K562 (cell line): ENCODE results near the gene TIAM1. TPM values are rescaled to one million over a fixed set of nuclear protein-coding genes. Genes with fewer than 3 reads are reported as not detected.

ENCODE experiments used
- ATAC-seq: fragments of 200-7000 bp; cut with Tn5 transposase; 3 replicates; pipeline ENCODE4 v1.9.1; 2020; ENCODE audit warnings: moderate library complexity
- BruUV-seq: library from RNA; stranded (reverse); fragments of 400-500 nt; replicated peaks from 2 replicates; lab custom pipeline; 2021; lab: Mats Ljungman, UMichigan
- CTCF ChIA-PET: fragments of 300-600 bp; formaldehyde crosslinking; extraction: SDS; loops from one replicate; lab custom pipeline; 2021; ENCODE audit warnings: low intra/inter-chr PET ratio; lab: Yijun Ruan, JAX
- POLR2A ChIA-PET: fragments of 300-600, 350-650 bp; sonication (Branson Sonifier 250); formaldehyde crosslinking; extraction: SDS; loops from one replicate; lab custom pipeline; 2021; ENCODE audit warnings: antibody characterized with exemption, inconsistent platforms; lab: Yijun Ruan, JAX
- DNase-seq, 4 experiments: peaks; one replicate each; pipeline versions ENCODE4 v3.0.0 to v3.0.0-alpha.2; 2011 to 2018; ENCODE audit warnings: low spot score in 3 of 4, mixed read lengths in 3 of 4; ENCODE audit errors: extremely low read depth in 1 of 4
- FAIRE-seq: peaks from 2 replicates; lab custom pipeline; 2011; peaks lifted over from hg19 to GRCh38; lab: Jason Lieb, UNC
- H2AFZ ChIP-seq: 2 replicates; pipeline ENCODE4 v1.6.0; 2011; ENCODE audit warnings: low read depth, low read length, control low read depth, inconsistent platforms
- H3K27ac ChIP-seq: fragments of 200-600 bp; 3 replicates; pipeline ENCODE4 v1.8.0; 2011; ENCODE audit warnings: low read depth, mild to moderate bottlenecking, control low read depth, inconsistent platforms, low read length, moderate library complexity, mixed read lengths; ENCODE audit errors: extremely low read depth
- H3K27me3 ChIP-seq, 2 experiments: fragments of 300-600 bp in 1 of 2; 2 replicates in 1 of 2; 3 replicates in 1 of 2; pipeline versions ENCODE4 v1.6.0 to v1.8.0; 2011; ENCODE audit warnings: inconsistent platforms in 2 of 2, low read length in 2 of 2, mild to moderate bottlenecking in 1 of 2, mixed read lengths in 1 of 2, moderate library complexity in 1 of 2; ENCODE audit not compliant: control insufficient read depth in 2 of 2, insufficient read depth in 2 of 2
- H3K36me3 ChIP-seq: fragments of 300-600 bp; 3 replicates; pipeline ENCODE4 v1.8.0; 2011; ENCODE audit warnings: mild to moderate bottlenecking, low read length, inconsistent platforms; ENCODE audit not compliant: control insufficient read depth, insufficient read depth
- H3K4me1 ChIP-seq, 2 experiments: fragments of 200-600 bp in 1 of 2; replicated peaks in 1 of 2; 2 replicates in 1 of 2; 3 replicates in 1 of 2; pipeline versions ENCODE4 v1.5.1 to v1.8.0; 2011; ENCODE audit warnings: inconsistent platforms in 2 of 2, low read length in 2 of 2, mild to moderate bottlenecking in 1 of 2, mixed read lengths in 1 of 2, moderate library complexity in 1 of 2; ENCODE audit not compliant: control insufficient read depth in 2 of 2, insufficient read depth in 2 of 2
- H3K4me2 ChIP-seq: 2 replicates; pipeline ENCODE4 v1.6.1; 2011; ENCODE audit warnings: low read length, control low read depth, inconsistent platforms, mixed read lengths; ENCODE audit not compliant: insufficient read depth
- H3K4me3 ChIP-seq: fragments of 200-600 bp; sonication (generic), shearing (Covaris generic); 2 replicates; pipeline ENCODE4 v1.5.1; 2016; ENCODE audit warnings: control low read depth, inconsistent platforms
- H3K79me2 ChIP-seq: fragments of 200-600 bp; 3 replicates; pipeline ENCODE4 v1.8.0; 2011; ENCODE audit warnings: low read length, inconsistent platforms; ENCODE audit not compliant: control insufficient read depth, insufficient read depth
- H3K9ac ChIP-seq, 2 experiments: 2 replicates each; pipeline versions ENCODE4 v1.6.0 to v1.6.1; 2011; ENCODE audit warnings: low read depth in 2 of 2, low read length in 2 of 2, control low read depth in 1 of 2, inconsistent platforms in 1 of 2, mild to moderate bottlenecking in 1 of 2, mixed read lengths in 1 of 2; ENCODE audit not compliant: insufficient read depth in 1 of 2
- H3K9me1 ChIP-seq: one replicate; pipeline ENCODE4 v1.6.0; 2011; ENCODE audit warnings: inconsistent platforms, mild to moderate bottlenecking, low read length, moderate library complexity; ENCODE audit not compliant: control insufficient read depth, insufficient read depth
- H3K9me3 ChIP-seq: replicated peaks from 2 replicates; pipeline ENCODE4 v1.5.1; 2011; ENCODE audit warnings: low read depth, low read length, inconsistent platforms; ENCODE audit not compliant: control insufficient read depth, insufficient read depth
- H4K20me1 ChIP-seq: replicated peaks from 2 replicates; pipeline ENCODE4 v1.6.1; 2011; ENCODE audit warnings: low read length, inconsistent platforms, mixed read lengths; ENCODE audit not compliant: control insufficient read depth, insufficient read depth
- BACH1 ChIP-seq: fragments of 200-800 bp; sonication (Bioruptor generic); IDR thresholded peaks from 2 replicates; pipeline ENCODE4 v1.6.1; 2016; ENCODE audit warnings: missing genetic modification characterization, missing compliant biosample characterization
- BCL6 ChIP-seq: fragments of 250-450 bp; sonication (Bioruptor Pico); IDR thresholded peaks from 2 replicates; pipeline ENCODE4 v1.4.0; 2020
- DDX20 ChIP-seq: fragments of 450-650 bp; IDR thresholded peaks from 2 replicates; pipeline ENCODE4 v1.6.1; 2016; ENCODE audit warnings: missing genetic modification characterization, low read depth, mild to moderate bottlenecking, missing compliant biosample characterization, moderate library complexity
- HDAC2 ChIP-seq: fragments of 450-650 bp; IDR thresholded peaks from 2 replicates; pipeline ENCODE4 v1.6.1; 2016; ENCODE audit warnings: mild to moderate bottlenecking
- KDM2B ChIP-seq: fragments of 250-450 bp; sonication (Bioruptor Pico); IDR thresholded peaks from 2 replicates; pipeline ENCODE4 v1.8.0; 2021; ENCODE audit warnings: mild to moderate bottlenecking, moderate library complexity
- KLF10 ChIP-seq: fragments of 250-450 bp; sonication (Bioruptor Pico); IDR thresholded peaks from 2 replicates; pipeline ENCODE4 v1.6.1; 2021; ENCODE audit warnings: matching md5 sums
- MNT ChIP-seq, 2 experiments: fragments of 450-650 bp; conservative IDR thresholded peaks; 2 replicates each; pipeline ENCODE4 v1.6.1; 2017; ENCODE audit warnings: mild to moderate bottlenecking in 2 of 2, moderate library complexity in 2 of 2
- MXD1 ChIP-seq: fragments of 250-450 bp; sonication (Bioruptor Pico); IDR thresholded peaks from 2 replicates; pipeline ENCODE4 v1.8.0; 2021; ENCODE audit warnings: borderline replicate concordance, mild to moderate bottlenecking, moderate library complexity; ENCODE audit not compliant: poor library complexity, severe bottlenecking
- MYBL2 ChIP-seq, 2 experiments: fragments of 450-650 bp in 1 of 2; sonication (generic) in 1 of 2; formaldehyde crosslinking in 1 of 2; IDR thresholded peaks; 2 replicates each; pipeline versions ENCODE4 v1.6.1 to v1.8.1; 2017 to 2022; ENCODE audit warnings: borderline replicate concordance in 1 of 2, inconsistent platforms in 1 of 2, low read depth in 1 of 2, mild to moderate bottlenecking in 1 of 2, missing genetic modification reagents in 1 of 2, moderate library complexity in 1 of 2
- SIX5 ChIP-seq, 2 experiments: IDR thresholded peaks; 2 replicates each; pipeline ENCODE4 v1.6.1; 2011; ENCODE audit warnings: low read length in 2 of 2, borderline replicate concordance in 1 of 2, low read depth in 1 of 2, mild to moderate bottlenecking in 1 of 2, moderate library complexity in 1 of 2; ENCODE audit not compliant: insufficient read depth in 1 of 2
- SMAD3 ChIP-seq: fragments of 450-650 bp; formaldehyde crosslinking; conservative IDR thresholded peaks from 2 replicates; pipeline ENCODE4 v1.4.0; 2020; ENCODE audit warnings: mild to moderate bottlenecking
- TAF1 ChIP-seq: IDR thresholded peaks from 2 replicates; pipeline ENCODE4 v1.6.1; 2011; ENCODE audit warnings: mild to moderate bottlenecking, low read length, moderate library complexity; ENCODE audit not compliant: insufficient read depth, control insufficient read depth, severe bottlenecking; ENCODE audit errors: extremely low read depth
- THRAP3 ChIP-seq: fragments of 450-650 bp; IDR thresholded peaks from 2 replicates; pipeline ENCODE4 v1.6.1; 2016; ENCODE audit warnings: mild to moderate bottlenecking, inconsistent platforms, borderline replicate concordance
- ZNF124 ChIP-seq: sonication (generic); formaldehyde crosslinking; IDR thresholded peaks from 2 replicates; pipeline ENCODE4 v1.8.1; 2022; ENCODE audit warnings: missing genetic modification reagents
- ZNF175 ChIP-seq: fragments of 200-800 bp; sonication (Bioruptor generic); IDR thresholded peaks from 2 replicates; pipeline ENCODE4 v1.6.1; 2016; ENCODE audit warnings: low read depth, mild to moderate bottlenecking, missing genetic modification characterization, missing compliant biosample characterization
- ZNF24 ChIP-seq: fragments of 450-650 bp; IDR thresholded peaks from 2 replicates; pipeline ENCODE4 v1.6.1; 2016
- ZNF311 ChIP-seq: fragments of 250-450 bp; sonication (Bioruptor Pico); IDR thresholded peaks from 2 replicates; pipeline ENCODE4 v1.4.0; 2020; ENCODE audit warnings: mild to moderate bottlenecking, moderate library complexity
- ZNF41 ChIP-seq: fragments of 250-450 bp; sonication (Bioruptor Pico); conservative IDR thresholded peaks from 2 replicates; pipeline ENCODE4 v1.4.0; 2020; ENCODE audit warnings: mild to moderate bottlenecking
- WGBS: fragments of 100-300 bp; shearing (Covaris generic); methylation state at CpG from one replicate; pipeline ENCODE4 v1.1.6; 2016; ENCODE audit warnings: low coverage, mixed read lengths; ENCODE audit not compliant: insufficient coverage; ENCODE audit errors: missing lambda C conversion rate; 5-methylcytosine and 5-hydroxymethylcytosine counted together
- in situ Hi-C: fragments of 300-500 bp; cut with MboI; formaldehyde crosslinking; loops from 4 replicates; pipeline ENCODE4 v1.15.0; 2018; ENCODE audit warnings: inconsistent platforms, mixed read lengths
- intact Hi-C: fragments of 100-400 bp; cut with micrococcal nuclease; formaldehyde crosslinking; loops from 2 replicates; pipeline ENCODE4 v1.14.2; 2022
- polyA plus RNA-seq, 8 experiments: library from polyadenylated mRNA; depleted of rRNA in 4 of 8; stranded (reverse) in 5 of 8; unstranded in 3 of 8; fragments of >200 nt; fragmentation: Nextera tagmentation in 2 of 8; fragmentation: Illumina TruSeq in 1 of 8; extraction: Ambion mirVana in 2 of 8; extraction: Trizol in 1 of 8; gene quantifications; 2 replicates each; pipeline versions ENCODE4 v1.2.1 to v1.2.3, GENCODE V29; 2011 to 2014; ENCODE audit warnings: inconsistent platforms in 1 of 8, missing spikeins in 1 of 8
- total RNA-seq, 7 experiments: library from RNA; depleted of rRNA in 6 of 7; stranded (reverse); fragments of >200 nt in 6 of 7; fragmentation: Illumina TruSeq in 2 of 7; extraction: Trizol in 2 of 7; gene quantifications; 2 replicates each; pipeline versions ENCODE4 v1.2.1 to v1.2.3, GENCODE V29; 2011 to 2021; ENCODE audit warnings: low replicate concordance in 1 of 7

Gene TIAM1
- total and polyA plus RNA-seq, 9 of the 15 experiments (the other 6 are each of a cell fraction or from before 2014, with no cell fraction given): 0.11 TPM; not detected in 8

DNA sequence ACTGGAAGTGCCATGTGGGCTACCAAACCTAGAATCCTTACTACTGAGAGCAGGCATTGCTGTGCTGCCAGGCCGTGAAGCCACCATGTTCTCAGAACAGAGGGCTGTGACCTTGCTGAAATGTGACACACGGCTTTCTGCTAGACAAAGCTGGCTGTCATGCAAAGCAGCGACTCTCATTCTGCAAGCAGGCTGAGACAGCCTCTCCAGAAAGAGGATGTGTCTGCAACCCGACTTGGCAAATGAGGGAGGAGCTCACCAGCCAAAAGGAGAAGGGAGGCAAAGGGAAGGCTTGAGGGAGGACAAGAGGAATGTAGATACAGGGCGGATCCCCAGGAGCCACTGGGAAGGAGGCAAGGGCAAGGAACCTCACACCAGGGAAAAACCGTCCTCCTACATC is 220.1 kb downstream of the TIAM1 start:
- no peaks in the 10 kb centered on the region for H3K9me3 ChIP-seq
- no peak overlapping the region for H3K4me3 ChIP-seq
- ChIA-PET POLR2A (no interaction called here), CTCF (no interaction called here)
- no TSS peak for BruUV-seq
- no peak overlapping the region for H3K9ac ChIP-seq
- no peak for FAIRE-seq
- no peak for DNase-seq
- H3K9me1 ChIP-seq: no peaks in the 10 kb centered on the region
- in situ Hi-C loops: no loop called here
- WGBS: 1% methylated on average over 6 of the region's 6 CpGs
- H3K36me3 ChIP-seq: no peaks in the 10 kb centered on the region; the same call in 2 of the 3 replicates
- H3K4me1 ChIP-seq: no peaks in the 10 kb centered on the region
- TF ChIP-seq BACH1 (no peak), ZNF175 (CRISPR knock-in tag) (no peak), ZNF41 (CRISPR knock-in tag) (no peak), MXD1 (CRISPR knock-in tag) (no peak), ZNF311 (CRISPR knock-in tag) (no peak), TAF1 (no peak), ZNF24 (no peak), SMAD3 (CRISPR knock-in tag) (no peak), MNT (conservative IDR thresholded peaks at IDR 0.05) (no peak), ZNF124 (CRISPR knock-in tag) (no peak), KLF10 (CRISPR knock-in tag) (no peak), SIX5 (IDR thresholded peaks at IDR 0.05; ENCODE audit: borderline replicate concordance in 1 of 2, insufficient read depth in 1 of 2, low read depth in 1 of 2, low read length in 2 of 2) (no peak), MYBL2 (IDR thresholded peaks at IDR 0.05; ENCODE audit: low read depth) (no peak), MYBL2 (CRISPR knock-in tag; IDR thresholded peaks at IDR 0.05; ENCODE audit: borderline replicate concordance) (no peak), KDM2B (CRISPR knock-in tag) (no peak), HDAC2 (no peak), THRAP3 (no peak), BCL6 (CRISPR knock-in tag) (no peak), DDX20 (tag) (no peak)
- H2AFZ ChIP-seq: no peak overlapping the region
- intact Hi-C loops: no loop called here
- H3K4me2 ChIP-seq: no peak overlapping the region
- no peak overlapping the region for H3K27ac ChIP-seq
- no peaks in the 10 kb centered on the region for H3K79me2 ChIP-seq
- H3K27me3 ChIP-seq: peaks cover 15 to 18% of the 10 kb centered on the region in 2 experiments; a peak in 4 of 5 replicates
- ATAC-seq: no peak
- no peaks in the 10 kb centered on the region for H4K20me1 ChIP-seq
